Nephron (organoid): ENCODE measurements around the gene FBLN2.
"Not testable (repeated sequence)": the region's sequence is repeated elsewhere in the genome, so short reads cannot be mapped to it uniquely, and the experiment has no call there.

ENCODE experiments used
- H3K27ac Mint-ChIP-seq, 3 experiments: 2 replicates each; pipeline ENCODE4 v1.8.0; 2020; ENCODE audit warnings: mixed read lengths in 3 of 3, mild to moderate bottlenecking in 2 of 3, moderate library complexity in 1 of 3
- H3K27me3 Mint-ChIP-seq: 2 replicates; pipeline ENCODE4 v1.8.0; 2021; ENCODE audit warnings: low read depth, mild to moderate bottlenecking, moderate library complexity, mixed read lengths
- H3K36me3 Mint-ChIP-seq: 2 replicates; pipeline ENCODE4 v1.8.0; 2020; ENCODE audit warnings: low read depth, mixed read lengths
- H3K4me1 Mint-ChIP-seq: 2 replicates; pipeline ENCODE4 v1.8.0; 2020; ENCODE audit warnings: mixed read lengths
- H3K4me3 Mint-ChIP-seq, 3 experiments: 2 replicates each; pipeline ENCODE4 v1.8.0; 2020; ENCODE audit warnings: mild to moderate bottlenecking in 3 of 3, mixed read lengths in 3 of 3, moderate library complexity in 2 of 3
- H3K9me3 Mint-ChIP-seq: 2 replicates; pipeline ENCODE4 v1.8.0; 2020; ENCODE audit warnings: mixed read lengths
- CTCF ChIP-seq, 3 experiments: fragments of 200-600 bp; sonication (generic); IDR thresholded peaks; one replicate each; pipeline ENCODE4 v1.5.0; 2021; ENCODE audit warnings: antibody characterized with exemption in 3 of 3; ENCODE audit not compliant: unreplicated experiment in 3 of 3

Gene FBLN2

GRCh38 chr3:13548696-13549622 lies at the start of gene FBLN2:
Gene FBLN2 (plus strand): TSS chr3:13549125. CDS start chr3:13570356, 21,231 bp downstream.
- no peaks in the 10 kb centered on the region for H3K9me3 Mint-ChIP-seq
- H3K27ac Mint-ChIP-seq: peak within 1 kb of the TSS in 1 of 3 experiments; percentile 40
- no peaks in the 10 kb centered on the region for H3K36me3 Mint-ChIP-seq
- no peak for TF ChIP-seq CTCF (IDR thresholded peaks at IDR 0.05; ENCODE audit: unreplicated experiment in 3 of 3)
- H3K27me3 Mint-ChIP-seq: peaks cover 52% of the 10 kb centered on the region
- peaks cover 31% of the 10 kb centered on the region for H3K4me1 Mint-ChIP-seq
- peak within 1 kb of the TSS; percentile 75 to 81 (median 79) for H3K4me3 Mint-ChIP-seq

GRCh38 chr3:13499246-13499645 lies 49.7 kb upstream of the FBLN2 start:
- not testable (repeated sequence) for H3K27ac Mint-ChIP-seq, H3K36me3 Mint-ChIP-seq, H3K9me3 Mint-ChIP-seq, H3K4me1 Mint-ChIP-seq, H3K4me3 Mint-ChIP-seq, H3K27me3 Mint-ChIP-seq

- TF ChIP-seq CTCF (IDR thresholded peaks at IDR 0.05; ENCODE audit: unreplicated experiment in 3 of 3): peak; percentile 21 to 52 (median 38)
- H3K27ac Mint-ChIP-seq: peak overlapping the region in 1 of 3 experiments; percentile 15
These were observed 48.6 kb upstream of the FBLN2 start for GRCh38 chr3:13500133-13500885.

GRCh38 chr3:13501056-13501455 lies 47.9 kb upstream of the FBLN2 start:
- Mint-ChIP-seq H3K27ac (peak overlapping the region in 1 of 3 experiments; percentile 15), H3K9me3 (no peaks in the 10 kb centered on the region), H3K4me1 (peaks cover 4% of the 10 kb centered on the region), H3K4me3 (no peak overlapping the region), H3K27me3 (peaks cover 4% of the 10 kb centered on the region), H3K36me3 (peaks cover 3% of the 10 kb centered on the region)
- no peak for TF ChIP-seq CTCF (IDR thresholded peaks at IDR 0.05; ENCODE audit: unreplicated experiment in 3 of 3)

More at GRCh38 chr3:13500133-13500885, 48.6 kb upstream of the FBLN2 start:
- H3K9me3 Mint-ChIP-seq: no peaks in the 10 kb centered on the region
- no peak overlapping the region for H3K4me3 Mint-ChIP-seq
- peaks cover 4% of the 10 kb centered on the region for H3K27me3 Mint-ChIP-seq
- peaks cover 3% of the 10 kb centered on the region for H3K36me3 Mint-ChIP-seq
- peaks cover 4% of the 10 kb centered on the region for H3K4me1 Mint-ChIP-seq

- H3K27me3 Mint-ChIP-seq: peaks cover 4% of the 10 kb centered on the region
- H3K9me3 Mint-ChIP-seq: no peaks in the 10 kb centered on the region
- no peak overlapping the region for H3K27ac Mint-ChIP-seq
- peaks cover 3% of the 10 kb centered on the region for H3K36me3 Mint-ChIP-seq
- no peak for TF ChIP-seq CTCF (IDR thresholded peaks at IDR 0.05; ENCODE audit: unreplicated experiment in 3 of 3)
- no peak overlapping the region for H3K4me3 Mint-ChIP-seq
- H3K4me1 Mint-ChIP-seq: peaks cover 4% of the 10 kb centered on the region
These were observed 47.4 kb upstream of the FBLN2 start for GRCh38 chr3:13501521-13501920.
